OCI-LY1 (cell line): ENCODE data around the gene STARD5.

ENCODE experiments used
- EZH2 ChIP-seq: fragments of 200-600 bp; sonication (generic), shearing (Covaris generic); IDR thresholded peaks from 2 replicates; pipeline ENCODE4 v1.8.0; 2017; ENCODE audit warnings: borderline replicate concordance, mixed run types, mild to moderate bottlenecking, antibody characterized with exemption, low read length, moderate library complexity, mixed read lengths
- TF ChIP-seq, protein P1 (sequence below): fragments of 200-600 bp; sonication (generic), shearing (Covaris generic); IDR thresholded peaks from 2 replicates; pipeline ENCODE4 v1.5.1; 2017; ENCODE audit warnings: mild to moderate bottlenecking, antibody characterized with exemption, low read length, moderate library complexity, mixed read lengths

DNA sequence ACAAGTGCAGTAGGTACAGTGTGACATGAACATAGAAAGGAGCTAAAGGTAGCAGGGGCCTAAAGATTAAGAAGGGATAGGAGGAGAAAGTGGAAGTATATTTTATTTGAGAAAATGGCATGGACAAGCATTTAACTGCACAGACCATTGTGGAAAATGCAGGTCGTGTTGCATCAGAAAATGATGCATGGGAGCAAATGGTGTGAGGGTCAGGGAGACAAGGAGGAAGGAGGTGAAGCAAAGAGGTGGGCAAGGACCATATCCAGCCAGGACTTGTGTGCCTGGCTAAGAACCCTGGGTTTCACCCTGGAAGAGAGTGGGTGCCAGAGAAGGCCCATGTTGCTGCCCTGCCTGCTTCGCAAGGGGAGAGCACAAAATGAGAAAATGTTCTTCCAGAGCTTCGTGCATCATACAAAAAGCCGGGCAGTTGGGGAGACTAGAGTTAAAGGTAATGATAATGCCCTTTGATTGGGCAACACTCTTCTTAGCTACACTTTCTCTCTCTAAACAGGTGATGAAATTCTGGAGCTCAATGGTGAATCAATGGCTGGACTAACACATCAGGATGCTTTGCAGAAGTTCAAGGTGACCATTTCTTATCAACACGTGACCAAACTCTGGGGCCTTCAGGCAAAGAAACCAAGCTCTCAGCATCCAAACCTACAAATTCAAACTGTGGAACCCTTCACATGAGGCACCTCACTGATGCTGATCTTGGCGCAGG lies 45.5 kb downstream of the STARD5 start:
- TF ChIP-seq, protein P1, sequence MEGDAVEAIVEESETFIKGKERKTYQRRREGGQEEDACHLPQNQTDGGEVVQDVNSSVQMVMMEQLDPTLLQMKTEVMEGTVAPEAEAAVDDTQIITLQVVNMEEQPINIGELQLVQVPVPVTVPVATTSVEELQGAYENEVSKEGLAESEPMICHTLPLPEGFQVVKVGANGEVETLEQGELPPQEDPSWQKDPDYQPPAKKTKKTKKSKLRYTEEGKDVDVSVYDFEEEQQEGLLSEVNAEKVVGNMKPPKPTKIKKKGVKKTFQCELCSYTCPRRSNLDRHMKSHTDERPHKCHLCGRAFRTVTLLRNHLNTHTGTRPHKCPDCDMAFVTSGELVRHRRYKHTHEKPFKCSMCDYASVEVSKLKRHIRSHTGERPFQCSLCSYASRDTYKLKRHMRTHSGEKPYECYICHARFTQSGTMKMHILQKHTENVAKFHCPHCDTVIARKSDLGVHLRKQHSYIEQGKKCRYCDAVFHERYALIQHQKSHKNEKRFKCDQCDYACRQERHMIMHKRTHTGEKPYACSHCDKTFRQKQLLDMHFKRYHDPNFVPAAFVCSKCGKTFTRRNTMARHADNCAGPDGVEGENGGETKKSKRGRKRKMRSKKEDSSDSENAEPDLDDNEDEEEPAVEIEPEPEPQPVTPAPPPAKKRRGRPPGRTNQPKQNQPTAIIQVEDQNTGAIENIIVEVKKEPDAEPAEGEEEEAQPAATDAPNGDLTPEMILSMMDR, result no peak
- TF ChIP-seq EZH2, result no peak
